HCT116 (cell line): ENCODE measurements around the gene CLEC4C. TPM values are rescaled to one million over a fixed set of nuclear protein-coding genes. Genes with fewer than 3 reads are reported as not detected.

Source experiments
- ATAC-seq: fragments of 200-7000 bp; cut with Tn5 transposase; 2 replicates; pipeline ENCODE4 v1.9.1; 2020; ENCODE audit warnings: mild to moderate bottlenecking, moderate library complexity
- Bru-seq: library from RNA; stranded (reverse); fragments of 400-500 nt; gene quantifications from one replicate; lab custom pipeline; 2021; lab: Mats Ljungman, UMichigan
- BruChase-seq, 2 experiments: library from RNA; stranded (reverse); fragments of 400-500 nt; gene quantifications; one replicate each; lab custom pipeline; 2021; lab: Mats Ljungman, UMichigan
- BruUV-seq: library from RNA; stranded (reverse); fragments of 400-500 nt; replicated peaks from 2 replicates; lab custom pipeline; 2021; lab: Mats Ljungman, UMichigan
- CTCF ChIA-PET: fragments of 300-600 bp; sonication (Branson Sonifier 250); formaldehyde crosslinking; loops from one replicate; lab custom pipeline; 2021; ENCODE audit warnings: antibody characterized with exemption; lab: Charles Lee
- POLR2A ChIA-PET: fragments of 300-600, 350-600 bp; sonication (Branson Sonifier 250); formaldehyde crosslinking; loops from one replicate; lab custom pipeline; 2021; ENCODE audit warnings: antibody characterized with exemption; lab: Charles Lee
- RAD21 ChIA-PET, 2 experiments: fragments of 300-600 bp; sonication (Branson Sonifier 250); formaldehyde crosslinking; loops; one replicate each; lab custom pipeline; 2023; ENCODE audit warnings: low total read pairs in 2 of 2; ENCODE audit not compliant: uncharacterized antibody in 2 of 2, unreplicated experiment in 2 of 2, low non-redundant PET in 1 of 2; lab: Charles Lee
- DNase-seq: peaks from one replicate; pipeline ENCODE4 v3.0.0-alpha.2; 2010; ENCODE audit warnings: low read depth, low spot score
- H2AFZ ChIP-seq: fragments of 200-600 bp; shearing (Covaris generic), sonication (generic); 2 replicates; pipeline ENCODE4 v1.6.1; 2017; ENCODE audit warnings: low read depth, mixed run types, mixed read lengths, antibody characterized with exemption, low read length; ENCODE audit not compliant: poor library complexity, severe bottlenecking
- H3K27ac ChIP-seq: 2 replicates; pipeline ENCODE4 v1.5.1; 2012; ENCODE audit warnings: low read depth, low read length
- H3K27me3 ChIP-seq: fragments of 200-600 bp; sonication (generic); 2 replicates; pipeline ENCODE4 v1.6.1; 2016; ENCODE audit warnings: mixed run types, low read length, mixed read lengths; ENCODE audit not compliant: insufficient read depth
- H3K36me3 ChIP-seq, 2 experiments: fragments of 200-500 bp in 1 of 2; fragments of 200-600 bp in 1 of 2; sonication (Bioruptor generic) in 1 of 2; sonication (generic) in 1 of 2; 2 replicates each; pipeline versions ENCODE4 v1.5.1 to v1.6.1; 2014 to 2016; ENCODE audit warnings: low read length in 2 of 2, inconsistent platforms in 1 of 2, mixed read lengths in 1 of 2, mixed run types in 1 of 2; ENCODE audit not compliant: insufficient read depth in 2 of 2, control insufficient read depth in 1 of 2
- H3K4me1 ChIP-seq, 2 experiments: fragments of 200-600 bp in 1 of 2; sonication (generic) in 1 of 2; 2 replicates each; pipeline versions ENCODE4 v1.5.1 to v1.6.1; 2012 to 2017; ENCODE audit warnings: low read length in 2 of 2, inconsistent platforms in 1 of 2, mild to moderate bottlenecking in 1 of 2, mixed read lengths in 1 of 2, mixed run types in 1 of 2, moderate library complexity in 1 of 2; ENCODE audit not compliant: insufficient read depth in 2 of 2, control insufficient read depth in 1 of 2
- H3K4me2 ChIP-seq: fragments of 200-600 bp; sonication (generic); 2 replicates; pipeline ENCODE4 v1.6.1; 2017; ENCODE audit warnings: mixed run types, low read length, mixed read lengths
- H3K4me3 ChIP-seq, 2 experiments: fragments of 200-600 bp in 1 of 2; sonication (generic) in 1 of 2; replicated peaks in 1 of 2; 2 replicates each; pipeline ENCODE4 v1.5.1; 2011 to 2016; ENCODE audit warnings: low read length in 2 of 2, control low read depth in 1 of 2, low read depth in 1 of 2, mild to moderate bottlenecking in 1 of 2, mixed read lengths in 1 of 2, mixed run types in 1 of 2
- H3K79me2 ChIP-seq: fragments of 200-600 bp; sonication (generic); 2 replicates; pipeline ENCODE4 v1.6.1; 2017; ENCODE audit warnings: mild to moderate bottlenecking, mixed run types, low read length, moderate library complexity, mixed read lengths; ENCODE audit not compliant: insufficient read depth
- H3K9ac ChIP-seq: fragments of 200-600 bp; sonication (generic); 2 replicates; pipeline ENCODE4 v1.6.1; 2016; ENCODE audit warnings: low read length, mixed read lengths
- H3K9me2 ChIP-seq: fragments of 200-600 bp; sonication (generic), shearing (Covaris generic); 2 replicates; pipeline ENCODE4 v1.6.1; 2017; ENCODE audit warnings: mixed run types, mild to moderate bottlenecking, moderate library complexity; ENCODE audit not compliant: insufficient read depth
- H3K9me3 ChIP-seq, 2 experiments: fragments of 200-500 bp in 1 of 2; fragments of 200-600 bp in 1 of 2; sonication (Bioruptor generic) in 1 of 2; sonication (generic) in 1 of 2; 2 replicates each; pipeline ENCODE4 v1.6.1; 2014 to 2017; ENCODE audit warnings: low read length in 2 of 2, mixed read lengths in 2 of 2, inconsistent platforms in 1 of 2, low read depth in 1 of 2, mild to moderate bottlenecking in 1 of 2, mixed run types in 1 of 2, moderate library complexity in 1 of 2; ENCODE audit not compliant: control insufficient read depth in 1 of 2, insufficient read depth in 1 of 2
- H4K20me1 ChIP-seq: fragments of 200-600 bp; sonication (generic), shearing (Covaris generic); 2 replicates; pipeline ENCODE4 v1.6.1; 2017; ENCODE audit warnings: mixed run types, mild to moderate bottlenecking, moderate library complexity; ENCODE audit not compliant: insufficient read depth
- CTCF ChIP-seq, 3 experiments: fragments of 200-600 bp in 1 of 3; sonication (generic) in 1 of 3; IDR thresholded peaks in 2 of 3; conservative IDR thresholded peaks in 1 of 3; 2 replicates each; pipeline ENCODE4 v1.5.1; 2012 to 2017; ENCODE audit warnings: low read depth in 2 of 3, low read length in 2 of 3, antibody characterized with exemption in 1 of 3, borderline replicate concordance in 1 of 3, control low read depth in 1 of 3, mild to moderate bottlenecking in 1 of 3, mixed read lengths in 1 of 3, mixed run types in 1 of 3, moderate library complexity in 1 of 3; ENCODE audit not compliant: insufficient read depth in 1 of 3
- EGR1 ChIP-seq: IDR thresholded peaks from 2 replicates; pipeline ENCODE4 v1.6.1; 2012; ENCODE audit warnings: low read depth
- ELF1 ChIP-seq: IDR thresholded peaks from 2 replicates; pipeline ENCODE4 v1.6.1; 2012; ENCODE audit warnings: low read depth, borderline replicate concordance
- EZH2 ChIP-seq: fragments of 200-600 bp; sonication (generic); IDR thresholded peaks from 2 replicates; pipeline ENCODE4 v1.6.1; 2017; ENCODE audit warnings: antibody characterized with exemption, mixed run types
- JUND ChIP-seq: IDR thresholded peaks from 2 replicates; pipeline ENCODE4 v1.6.1; 2012
- RAD21 ChIP-seq: IDR thresholded peaks from 2 replicates; pipeline ENCODE4 v1.6.1; 2012; ENCODE audit warnings: low read depth, mild to moderate bottlenecking
- SIN3A ChIP-seq: IDR thresholded peaks from 2 replicates; pipeline ENCODE4 v1.6.1; 2012; ENCODE audit warnings: low read depth
- SP1 ChIP-seq: IDR thresholded peaks from 2 replicates; pipeline ENCODE4 v1.6.1; 2012; ENCODE audit warnings: low read depth
- intact Hi-C: fragments of 100-400 bp; cut with micrococcal nuclease; formaldehyde crosslinking; loops from 2 replicates; pipeline ENCODE4 v1.10.0; 2022
- long read RNA-seq: library from polyadenylated mRNA; unstranded; transcript quantifications from one replicate; pipeline ENCODE4 v2.0.0, GENCODE V29; 2021; ENCODE audit not compliant: unreplicated experiment
- polyA plus RNA-seq: library from polyadenylated mRNA; unstranded; fragments of >200 nt; gene quantifications from 2 replicates; pipeline ENCODE4 v1.2.1, GENCODE V29; 2012; ENCODE audit warnings: missing spikeins
- total RNA-seq: library from RNA; stranded (reverse); gene quantifications from one replicate; pipeline ENCODE4 v1.2.1, GENCODE V29; 2021; ENCODE audit not compliant: unreplicated experiment
- TF ChIP-seq, protein P1 (sequence below): IDR thresholded peaks from 2 replicates; pipeline ENCODE4 v1.6.1; 2012
- TF ChIP-seq, protein P2 (sequence below): IDR thresholded peaks from 2 replicates; pipeline ENCODE4 v1.6.1; 2012; ENCODE audit warnings: low read depth
- TF ChIP-seq, protein P3 (sequence below): IDR thresholded peaks from 2 replicates; pipeline ENCODE4 v1.6.1; 2012

The CLEC4C gene
- total RNA-seq (not detected), Bru-seq, nascent RNA (not detected), BruChase-seq, experiment 1, labeled RNA remaining after a 6-hour chase (not detected), BruChase-seq, experiment 2, labeled RNA remaining after a 2-hour chase (not detected)
- polyA plus RNA-seq, result 0.06 TPM in 1 of 2 replicates, not detected in the other
- long read RNA-seq, result 0 reads

GRCh38 chr12:7747246-7747645 lies at the start of gene CLEC4C:
Gene CLEC4C (minus strand): TSS chr12:7747375. CDS start chr12:7747348, 27 bp downstream.
- Histone ChIP-seq H3K9me2 (no peaks in the 10 kb centered on the region), H3K9ac (no peak within 1 kb of the TSS), H3K9me3 (no peaks in the 10 kb centered on the region), H3K4me1 (no peaks in the 10 kb centered on the region), H3K27me3 (no peaks in the 10 kb centered on the region), H4K20me1 (no peaks in the 10 kb centered on the region), H3K4me3 (no peak within 1 kb of the TSS), H3K36me3 (no peaks in the 10 kb centered on the region), H3K4me2 (no peak within 1 kb of the TSS), H3K27ac (no peak within 1 kb of the TSS), H3K79me2 (no peaks in the 10 kb centered on the region), H2AFZ (no peak within 1 kb of the TSS)
- ATAC-seq, result no peak
- POLR2A ChIA-PET, result no interaction called here
- intact Hi-C loops, result no loop called here
- no TSS peak for BruUV-seq
- CTCF ChIA-PET, result interaction anchor here (0.7 kb wide), 2 partner anchors 485 to 1139 kb away, joined by 3 to 4 read pairs; no protein-coding TSS in a partner anchor
- no peak for DNase-seq
- TF ChIP-seq CTCF (IDR thresholded peaks at IDR 0.05 in 2 of 3, conservative IDR thresholded peaks at IDR 0.05 in 1 of 3; ENCODE audit: borderline replicate concordance in 1 of 3, insufficient read depth in 1 of 3, low read depth in 2 of 3, low read length in 2 of 3) (no peak), ELF1 (no peak), EGR1 (no peak), SP1 (no peak), JUND (no peak), SIN3A (no peak), EZH2 (no peak), RAD21 (no peak)
- TF ChIP-seq, protein P1, sequence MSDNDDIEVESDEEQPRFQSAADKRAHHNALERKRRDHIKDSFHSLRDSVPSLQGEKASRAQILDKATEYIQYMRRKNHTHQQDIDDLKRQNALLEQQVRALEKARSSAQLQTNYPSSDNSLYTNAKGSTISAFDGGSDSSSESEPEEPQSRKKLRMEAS, result no peak
- TF ChIP-seq, protein P2, sequence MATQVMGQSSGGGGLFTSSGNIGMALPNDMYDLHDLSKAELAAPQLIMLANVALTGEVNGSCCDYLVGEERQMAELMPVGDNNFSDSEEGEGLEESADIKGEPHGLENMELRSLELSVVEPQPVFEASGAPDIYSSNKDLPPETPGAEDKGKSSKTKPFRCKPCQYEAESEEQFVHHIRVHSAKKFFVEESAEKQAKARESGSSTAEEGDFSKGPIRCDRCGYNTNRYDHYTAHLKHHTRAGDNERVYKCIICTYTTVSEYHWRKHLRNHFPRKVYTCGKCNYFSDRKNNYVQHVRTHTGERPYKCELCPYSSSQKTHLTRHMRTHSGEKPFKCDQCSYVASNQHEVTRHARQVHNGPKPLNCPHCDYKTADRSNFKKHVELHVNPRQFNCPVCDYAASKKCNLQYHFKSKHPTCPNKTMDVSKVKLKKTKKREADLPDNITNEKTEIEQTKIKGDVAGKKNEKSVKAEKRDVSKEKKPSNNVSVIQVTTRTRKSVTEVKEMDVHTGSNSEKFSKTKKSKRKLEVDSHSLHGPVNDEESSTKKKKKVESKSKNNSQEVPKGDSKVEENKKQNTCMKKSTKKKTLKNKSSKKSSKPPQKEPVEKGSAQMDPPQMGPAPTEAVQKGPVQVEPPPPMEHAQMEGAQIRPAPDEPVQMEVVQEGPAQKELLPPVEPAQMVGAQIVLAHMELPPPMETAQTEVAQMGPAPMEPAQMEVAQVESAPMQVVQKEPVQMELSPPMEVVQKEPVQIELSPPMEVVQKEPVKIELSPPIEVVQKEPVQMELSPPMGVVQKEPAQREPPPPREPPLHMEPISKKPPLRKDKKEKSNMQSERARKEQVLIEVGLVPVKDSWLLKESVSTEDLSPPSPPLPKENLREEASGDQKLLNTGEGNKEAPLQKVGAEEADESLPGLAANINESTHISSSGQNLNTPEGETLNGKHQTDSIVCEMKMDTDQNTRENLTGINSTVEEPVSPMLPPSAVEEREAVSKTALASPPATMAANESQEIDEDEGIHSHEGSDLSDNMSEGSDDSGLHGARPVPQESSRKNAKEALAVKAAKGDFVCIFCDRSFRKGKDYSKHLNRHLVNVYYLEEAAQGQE, result no peak
- TF ChIP-seq, protein P3, sequence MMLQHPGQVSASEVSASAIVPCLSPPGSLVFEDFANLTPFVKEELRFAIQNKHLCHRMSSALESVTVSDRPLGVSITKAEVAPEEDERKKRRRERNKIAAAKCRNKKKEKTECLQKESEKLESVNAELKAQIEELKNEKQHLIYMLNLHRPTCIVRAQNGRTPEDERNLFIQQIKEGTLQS, result no peak
- RAD21 ChIA-PET, result no interaction called here
